GM21360 (cell line): ENCODE measurements around the gene SULT4A1.

Experiments
- ATAC-seq: cut with Tn5 transposase; IDR thresholded peaks from one replicate; pipeline ENCODE4 v1.9.1; 2021; ENCODE audit warnings: mild to moderate bottlenecking, moderate library complexity; ENCODE audit not compliant: unreplicated experiment

Gene SULT4A1

DNA sequence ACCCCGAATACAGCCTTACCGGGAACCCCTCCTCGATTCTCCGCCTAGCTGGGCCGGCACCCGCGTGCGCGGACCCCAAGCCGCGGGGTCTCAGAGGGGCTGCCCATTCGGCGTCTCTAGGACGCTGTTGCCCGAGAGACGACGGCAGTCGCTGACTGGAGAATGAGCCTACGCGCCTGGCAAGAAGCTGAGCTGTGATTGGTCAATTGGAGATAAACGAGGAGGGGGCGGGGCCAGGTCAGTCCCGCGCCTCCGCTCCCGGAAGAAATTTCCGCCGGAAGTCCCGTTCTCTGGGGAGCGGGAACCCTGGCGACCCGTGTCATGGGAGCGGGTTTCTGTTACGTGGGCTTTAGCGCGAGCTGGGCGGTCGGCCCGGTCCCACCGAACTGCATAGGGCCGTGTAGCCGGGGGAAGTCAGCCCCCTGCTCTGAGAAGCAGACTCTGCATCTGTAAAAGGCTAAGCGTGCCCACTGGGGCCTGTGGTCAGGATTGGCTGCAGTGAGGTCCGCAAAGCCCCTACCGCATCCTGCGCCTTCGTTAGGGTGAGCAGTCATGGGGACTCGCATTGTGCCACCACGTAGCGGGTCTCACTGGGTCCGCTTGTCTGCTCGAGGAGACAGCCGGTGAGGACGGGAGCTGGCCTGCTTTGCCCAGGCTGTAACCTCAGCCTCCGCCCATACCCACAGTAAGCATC is 50.0 kb downstream of the SULT4A1 start, which contains the start of gene EFCAB6:
EFCAB6 (minus strand) TSS at position 157 of the 694 bp plus-strand sequence. CDS start 29,987 bp downstream, outside the sequence.
- peak; percentile 82 for ATAC-seq

DNA sequence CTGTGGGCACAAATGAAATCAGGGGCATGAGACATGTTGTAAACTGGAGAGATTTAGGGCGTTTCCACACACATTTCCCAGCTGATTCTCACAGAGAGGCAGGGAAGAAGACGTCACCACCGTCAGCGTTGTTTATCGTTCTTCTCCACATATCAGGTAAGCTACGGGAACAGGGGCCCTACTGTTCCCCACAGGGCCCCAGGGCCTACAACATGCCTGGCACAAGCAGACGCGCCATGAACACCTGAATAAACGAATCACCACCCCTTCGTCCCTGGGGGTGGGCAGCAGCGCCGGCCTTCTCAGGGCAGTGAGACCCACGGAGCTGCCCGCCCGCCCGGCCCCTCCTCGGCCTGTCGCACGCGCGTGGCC is 50.5 kb downstream of the SULT4A1 start:
- peak; percentile 20 for ATAC-seq

DNA sequence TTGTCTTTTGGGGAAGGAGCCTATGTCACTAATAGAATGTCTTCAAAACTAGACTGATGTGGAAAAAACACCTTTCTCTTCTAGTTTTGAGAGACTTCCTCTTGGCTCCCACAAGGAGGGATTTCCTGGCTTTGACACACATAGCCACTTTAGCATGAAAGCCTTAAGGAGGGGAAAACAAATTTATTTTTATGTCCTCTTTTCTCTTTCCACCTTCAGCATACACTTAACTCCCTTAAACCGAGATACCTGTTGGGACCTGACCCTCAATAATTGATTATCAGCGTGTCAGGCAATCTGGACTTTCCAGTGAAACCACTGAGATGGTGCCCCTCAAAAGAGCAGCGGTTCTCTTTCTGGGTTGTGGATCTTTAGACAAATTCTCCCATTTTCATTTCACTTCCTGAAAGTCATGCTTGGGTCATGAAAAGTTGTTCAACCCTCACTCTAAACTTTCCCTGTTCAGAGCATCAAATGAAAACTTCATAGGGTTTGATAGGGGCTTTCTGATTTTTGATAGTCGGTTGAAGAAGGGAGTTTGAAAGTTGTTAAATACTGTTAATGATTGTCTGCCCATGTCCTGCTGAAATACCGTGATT is 59.3 kb downstream of the SULT4A1 start:
- no peak for ATAC-seq

DNA sequence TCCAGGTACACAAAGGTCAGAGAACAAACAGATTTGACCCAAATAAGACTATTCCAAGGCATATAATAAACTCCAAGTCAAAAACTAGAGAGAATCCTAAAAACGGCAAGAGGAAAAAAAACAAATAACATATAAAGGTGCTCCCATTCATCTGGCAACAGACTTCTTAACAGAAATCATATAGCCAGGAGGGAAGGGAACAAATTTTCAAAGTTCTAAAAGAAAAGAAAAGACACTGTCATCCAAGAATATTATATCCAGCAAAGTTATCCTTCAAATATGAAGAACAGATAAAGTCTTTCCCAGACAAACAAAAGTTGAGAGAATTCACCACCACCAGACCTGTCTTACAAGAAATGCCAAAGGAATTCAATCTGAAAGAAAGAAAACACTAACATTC is 61.3 kb downstream of the SULT4A1 start:
- no peak for ATAC-seq

DNA sequence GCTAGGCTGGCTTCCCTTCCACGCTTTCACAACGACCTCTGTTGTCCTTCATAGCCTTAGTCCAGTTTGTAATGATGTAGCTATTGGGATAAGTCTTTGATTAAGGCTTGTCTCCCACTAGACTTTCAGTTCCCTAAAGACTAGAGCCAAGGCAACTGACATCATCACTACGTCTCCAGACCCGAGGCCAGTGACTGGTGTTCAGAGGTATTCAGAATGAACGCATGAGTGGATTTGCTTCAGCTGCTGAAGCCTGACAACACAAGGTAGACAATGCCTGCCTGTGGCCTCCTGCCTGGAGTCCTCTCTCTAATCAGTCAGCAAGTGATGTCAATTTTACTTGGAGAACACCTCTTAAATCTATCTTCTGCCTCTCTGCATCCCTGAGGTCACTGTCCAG is 63.8 kb downstream of the SULT4A1 start:
- ATAC-seq, result peak; percentile 73

DNA sequence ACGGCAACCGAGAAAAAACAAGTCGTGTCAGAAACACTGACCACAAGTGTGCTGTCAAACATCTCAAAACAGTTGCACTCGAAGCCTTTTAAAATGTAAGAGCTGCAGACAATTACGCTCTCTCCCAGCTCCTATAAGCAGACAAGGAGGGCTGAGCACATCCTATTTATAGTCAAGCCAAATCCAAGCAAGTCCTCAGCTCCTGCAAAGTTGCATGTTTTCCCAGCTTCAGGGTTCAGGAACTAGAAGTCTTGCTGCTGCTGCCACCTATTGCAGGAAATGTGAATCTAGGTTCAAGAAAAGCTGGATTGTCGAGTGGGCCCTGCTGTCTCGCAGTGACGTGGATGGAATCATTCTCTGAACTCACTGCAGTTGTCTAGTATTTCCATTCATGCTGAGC is 65.7 kb downstream of the SULT4A1 start:
- ATAC-seq, result no peak

DNA sequence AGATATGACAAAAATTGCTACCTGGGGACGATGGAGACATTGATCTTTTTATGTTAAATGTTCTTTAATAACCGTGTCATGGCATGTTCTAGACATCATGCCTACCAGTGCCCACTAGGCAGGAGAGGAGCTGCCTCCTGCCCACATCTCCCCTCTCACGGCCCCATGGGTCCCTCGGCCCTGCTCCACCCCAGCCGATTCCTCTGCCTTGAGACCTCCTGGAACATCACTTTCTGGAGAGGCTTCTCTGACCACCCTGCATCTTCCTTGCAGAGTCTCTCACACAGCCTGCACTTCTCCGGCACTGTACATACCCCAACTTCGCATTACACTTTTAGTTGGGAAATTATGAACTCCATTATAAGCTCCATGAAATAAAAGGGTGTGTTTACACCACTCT is 67.0 kb downstream of the SULT4A1 start:
- no peak for ATAC-seq

DNA sequence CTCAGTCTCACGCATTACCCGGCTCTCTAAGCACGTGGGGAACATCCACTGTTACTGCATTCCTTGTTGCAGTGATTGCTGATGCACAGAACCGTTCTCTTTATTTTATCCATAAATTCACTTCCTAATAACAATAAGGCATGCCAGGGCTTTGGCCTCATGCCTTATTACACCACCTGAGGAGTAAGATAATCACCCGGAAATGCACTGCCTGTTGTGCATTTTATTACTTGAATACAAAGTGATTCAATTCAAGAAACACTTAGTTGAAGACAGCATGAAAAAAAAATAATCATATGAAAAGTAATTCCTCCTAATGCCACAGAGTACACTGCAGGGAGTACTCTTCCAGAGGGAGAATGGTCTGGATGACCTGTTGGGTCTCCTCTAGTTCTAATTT is 69.4 kb downstream of the SULT4A1 start:
- no peak for ATAC-seq

DNA sequence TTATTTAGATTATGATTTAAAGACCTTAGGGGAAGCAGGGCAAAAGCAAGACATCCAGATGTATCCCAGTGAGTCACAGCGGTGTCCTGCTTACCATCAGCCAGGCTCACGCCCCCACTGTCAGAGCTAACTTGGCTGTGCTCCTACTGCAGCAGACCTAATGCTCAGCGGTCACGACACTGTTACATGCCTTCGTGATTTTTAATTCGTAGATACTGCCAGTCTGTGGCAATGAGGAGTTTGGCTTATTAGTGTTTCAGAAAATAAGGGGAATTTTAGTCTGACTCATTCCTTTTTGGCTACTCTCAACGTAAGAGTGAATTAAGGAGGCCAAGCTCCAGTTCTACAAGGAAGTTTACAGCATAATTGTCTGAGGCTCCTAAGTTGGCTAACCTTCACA is 72.9 kb downstream of the SULT4A1 start:
- ATAC-seq, result no peak

DNA sequence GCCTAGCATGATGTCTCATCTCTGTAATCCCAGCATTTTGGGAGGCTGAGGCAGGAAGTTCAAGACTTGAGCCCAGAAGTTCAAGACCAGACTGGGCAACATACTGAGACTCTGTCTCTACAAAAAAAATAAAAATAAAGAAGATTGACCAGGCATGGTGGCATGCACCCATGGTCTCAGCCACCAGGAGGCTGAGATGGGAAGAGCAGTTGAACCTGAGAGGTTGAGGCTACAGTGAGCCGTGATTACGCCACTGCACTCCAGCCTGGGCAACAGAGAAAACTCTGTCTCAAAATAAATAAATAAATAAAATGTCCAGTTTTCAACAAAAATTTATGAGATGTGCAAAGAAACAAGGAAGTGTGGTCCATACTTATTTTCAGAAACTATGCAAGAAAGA is 78.5 kb downstream of the SULT4A1 start:
- no peak for ATAC-seq

DNA sequence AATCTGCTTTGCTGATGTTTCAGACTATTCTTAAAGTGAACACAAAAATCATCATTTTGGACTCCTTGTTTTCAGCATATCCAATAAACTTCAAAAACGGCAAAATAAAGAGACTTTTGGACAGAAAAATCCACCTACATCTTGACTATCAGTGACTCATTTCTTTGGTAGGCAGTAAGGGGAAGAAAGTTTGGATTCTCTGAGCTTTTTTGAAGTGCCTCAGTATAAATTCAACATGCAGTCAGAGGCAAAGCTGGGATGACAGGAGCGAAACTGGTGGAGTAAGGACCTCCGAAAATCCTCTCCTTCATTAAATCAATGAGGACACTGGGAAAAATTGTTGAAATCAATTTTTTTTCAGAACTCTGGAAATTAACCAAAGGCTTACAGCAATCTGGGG is 79.9 kb downstream of the SULT4A1 start:
- no peak for ATAC-seq

DNA sequence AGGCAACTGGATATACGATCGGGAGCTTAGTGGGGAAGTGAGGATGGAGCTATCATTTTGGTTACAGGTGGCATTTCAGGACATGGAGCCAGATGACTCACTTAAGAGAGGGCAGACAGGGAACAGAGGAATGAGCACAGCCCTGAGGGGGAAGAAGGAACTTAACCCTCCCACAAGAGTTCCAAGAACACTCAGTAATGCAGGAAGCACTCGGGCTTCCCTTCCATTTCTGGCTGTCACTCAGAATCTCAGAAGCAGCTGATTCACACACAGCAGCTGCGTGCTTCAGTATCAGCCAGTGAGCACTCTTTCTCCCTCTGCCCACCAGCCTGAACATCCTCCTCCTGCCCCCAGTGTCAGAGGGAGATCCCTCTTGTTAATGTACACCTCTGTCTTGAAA is 85.0 kb downstream of the SULT4A1 start:
- ATAC-seq, result no peak

DNA sequence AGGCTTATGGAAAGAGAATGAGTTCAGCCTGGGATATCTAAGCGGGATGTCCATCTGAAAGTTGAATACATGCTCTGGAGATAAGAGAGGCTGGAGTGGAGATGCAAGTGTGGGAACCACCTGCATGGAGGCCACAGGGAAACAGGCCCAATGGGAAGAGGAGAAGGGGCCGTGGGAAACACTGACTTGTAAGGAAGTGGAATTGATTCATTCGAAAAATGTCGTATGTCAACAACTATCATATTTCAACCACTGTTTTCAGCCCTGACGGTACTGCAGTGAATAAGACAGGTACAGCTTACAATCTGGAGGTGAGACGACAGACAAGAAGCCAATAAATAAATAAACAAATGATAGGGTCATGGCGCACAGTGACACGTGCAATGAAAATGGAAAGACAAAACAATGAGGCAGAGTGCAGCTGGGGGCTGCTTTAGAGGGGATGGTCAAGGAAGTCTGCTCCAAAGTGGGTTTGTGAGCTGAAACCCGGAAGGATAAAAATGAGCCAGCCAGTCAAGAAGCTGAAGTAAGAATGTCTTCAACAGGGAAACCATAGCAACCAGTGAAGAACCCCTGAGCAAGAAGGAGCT is 86.1 kb downstream of the SULT4A1 start:
- ATAC-seq, result no peak
